NOMO-1 (cell line): ENCODE results near the gene CES4A.
"Not testable (repeated sequence)": the region's sequence is repeated elsewhere in the genome, so short reads cannot be mapped to it uniquely, and the experiment has no call there.

Experiments used
- DNase-seq, 2 experiments: peaks; one replicate each; lab custom pipeline; 2025; ENCODE audit not compliant: unreplicated experiment in 2 of 2; lab: John Stamatoyannopoulos, UW

The CES4A gene

DNA sequence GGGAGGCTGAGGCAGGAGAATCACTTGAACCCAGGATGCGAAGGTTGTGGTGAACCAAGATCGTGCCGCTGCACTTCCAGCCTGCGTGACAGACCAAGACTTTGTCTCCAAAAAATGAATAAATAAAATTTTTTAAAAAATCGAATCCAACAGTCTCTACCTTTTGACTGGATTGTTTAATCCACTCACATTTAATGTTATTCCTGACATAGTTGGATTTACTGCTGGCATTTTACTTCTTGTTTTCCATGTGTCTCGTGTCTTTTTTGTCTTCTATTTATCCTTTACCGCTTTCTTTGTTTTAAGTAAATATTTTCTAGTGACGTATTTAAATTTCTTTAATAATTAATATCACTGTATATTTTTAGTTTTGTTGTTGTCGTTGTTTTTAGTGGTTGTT is 5.4 kb upstream of the CES4A start:
- no peak for DNase-seq

DNA sequence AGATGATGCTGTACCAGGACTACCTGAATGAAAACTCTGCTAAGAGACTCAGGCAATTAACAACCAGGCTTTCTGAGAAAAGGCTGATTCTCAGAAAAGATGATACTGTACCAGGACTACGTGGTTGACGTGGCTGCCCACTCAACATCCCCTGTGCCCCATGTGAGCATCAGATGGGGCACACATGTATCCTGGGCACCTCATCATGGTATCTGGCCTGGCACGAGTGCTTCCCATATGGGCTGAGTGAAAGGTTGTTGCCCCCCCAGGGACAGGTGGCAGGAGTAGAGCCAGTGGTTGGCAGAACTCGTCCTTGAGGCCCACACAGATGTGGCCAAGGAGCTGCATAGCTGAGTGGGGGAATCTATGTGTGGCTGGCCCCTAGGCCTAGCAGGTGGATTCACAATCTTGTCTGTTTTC is 3.5 kb upstream of the CES4A start:
- DNase-seq = no peak

GRCh38 chr16:66986559-66986958 is 1.8 kb upstream of the CES4A start:
- no peak for DNase-seq

DNA sequence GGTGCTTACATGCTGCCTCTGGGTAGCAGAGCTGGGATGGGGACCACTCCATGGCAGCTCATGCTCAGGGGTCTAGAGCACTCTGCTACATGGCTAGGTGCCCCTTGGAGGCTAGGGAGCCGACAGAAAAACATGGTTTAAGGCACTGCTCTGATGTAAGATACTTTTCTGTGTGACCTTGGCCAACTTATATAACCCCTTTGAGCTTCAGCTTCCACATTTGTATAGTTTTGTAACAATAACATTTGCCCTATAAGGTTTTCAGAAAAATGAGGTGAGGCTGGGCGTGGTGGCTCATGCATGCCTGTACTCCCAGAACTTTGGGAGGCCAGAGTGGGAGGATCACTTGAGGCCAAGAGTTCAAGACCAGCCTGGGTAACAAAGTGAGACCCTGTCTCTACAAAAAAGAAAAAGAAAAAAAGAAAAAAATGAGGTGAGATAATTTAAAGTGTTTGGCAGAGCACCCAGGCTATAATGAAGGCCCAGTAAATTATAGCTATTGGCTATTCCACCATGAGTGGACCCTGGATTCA is 3.2 kb downstream of the CES4A start:
- DNase-seq = no peak

DNA sequence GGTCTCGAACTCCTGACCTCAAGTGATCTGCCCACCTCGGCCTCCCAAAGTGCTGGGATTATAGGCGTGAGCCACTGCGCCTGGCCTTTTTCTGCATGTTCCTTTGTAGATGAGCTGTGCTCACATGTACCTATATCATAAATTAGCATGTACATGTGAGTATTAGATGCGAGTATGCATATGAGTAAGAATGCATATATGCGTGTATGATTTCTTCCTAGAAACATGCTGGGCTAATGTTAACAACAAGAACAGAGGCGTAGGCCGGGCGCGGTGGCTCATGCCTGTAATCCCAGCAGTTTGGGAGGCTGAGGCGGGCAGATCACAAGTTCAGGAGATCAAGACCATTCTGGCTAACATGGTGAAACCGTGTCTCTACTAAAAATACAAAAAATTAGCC is 5.2 kb downstream of the CES4A start:
- not testable (repeated sequence) for DNase-seq

GRCh38 chr16:66996324-66996982 is 8.1 kb downstream of the CES4A start:
- DNase-seq = no peak

- DNase-seq = no peak
Measured at GRCh38 chr16:66996983-66997358, 8.6 kb downstream of the CES4A start.

DNA sequence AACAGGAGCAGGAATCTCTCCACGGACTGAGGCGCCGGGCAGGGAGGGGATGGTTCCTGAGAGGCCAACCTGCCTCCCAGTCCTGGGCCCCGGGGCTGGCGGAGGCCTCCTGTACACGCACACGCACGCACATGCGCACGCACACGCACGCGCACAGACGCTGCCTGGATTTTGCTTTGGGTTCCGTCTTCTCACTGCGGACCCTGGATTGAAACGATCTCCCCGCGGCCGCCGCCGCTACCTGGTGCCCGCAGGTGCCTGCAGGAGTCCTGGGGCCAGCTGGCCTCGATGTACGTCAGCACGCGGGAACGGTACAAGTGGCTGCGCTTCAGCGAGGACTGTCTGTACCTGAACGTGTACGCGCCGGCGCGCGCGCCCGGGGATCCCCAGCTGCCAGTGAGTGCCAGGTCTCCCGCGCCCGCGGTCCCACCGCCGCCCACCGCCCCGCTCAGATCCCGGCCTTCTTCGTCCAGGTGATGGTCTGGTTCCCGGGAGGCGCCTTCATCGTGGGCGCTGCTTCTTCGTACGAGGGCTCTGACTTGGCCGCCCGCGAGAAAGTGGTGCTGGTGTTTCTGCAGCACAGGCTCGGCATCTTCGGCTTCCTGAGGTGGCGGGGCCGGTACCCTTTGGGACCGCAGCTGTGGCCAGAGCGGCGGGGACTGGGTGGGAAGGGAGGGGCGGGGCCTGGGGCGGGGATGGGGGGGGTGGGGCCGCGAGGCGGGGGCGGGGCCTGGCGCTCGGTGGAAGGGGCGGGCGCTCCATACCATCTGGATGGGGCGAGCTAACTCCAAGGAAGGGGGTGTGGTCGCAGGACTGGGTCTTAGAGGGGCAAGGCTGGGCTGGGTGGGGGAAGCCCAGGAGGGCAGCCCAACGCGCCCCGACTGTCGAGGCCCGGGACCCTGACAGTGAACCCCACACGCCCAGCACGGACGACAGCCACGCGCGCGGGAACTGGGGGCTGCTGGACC is 12.3 kb downstream of the CES4A start:
- no peak for DNase-seq

DNA sequence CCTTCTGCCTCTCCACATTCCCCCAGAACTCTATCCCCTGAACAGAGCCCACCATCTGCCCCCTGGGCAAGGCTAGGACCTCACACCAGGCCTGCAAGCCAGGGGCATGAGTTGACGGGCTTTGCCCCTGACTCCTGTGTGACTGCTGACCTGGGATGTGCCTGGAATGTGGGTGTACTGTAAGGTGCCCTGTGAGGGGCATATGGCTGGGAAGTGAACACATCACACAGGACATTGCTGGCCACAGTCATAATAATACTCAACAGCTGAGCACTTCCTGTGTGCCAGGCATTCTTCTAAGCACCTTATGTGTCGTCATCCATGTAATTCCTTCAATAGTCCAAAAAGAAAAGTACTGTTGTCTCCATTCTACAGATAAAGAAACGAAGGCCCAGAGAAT is 13.3 kb downstream of the CES4A start:
- no peak for DNase-seq

DNA sequence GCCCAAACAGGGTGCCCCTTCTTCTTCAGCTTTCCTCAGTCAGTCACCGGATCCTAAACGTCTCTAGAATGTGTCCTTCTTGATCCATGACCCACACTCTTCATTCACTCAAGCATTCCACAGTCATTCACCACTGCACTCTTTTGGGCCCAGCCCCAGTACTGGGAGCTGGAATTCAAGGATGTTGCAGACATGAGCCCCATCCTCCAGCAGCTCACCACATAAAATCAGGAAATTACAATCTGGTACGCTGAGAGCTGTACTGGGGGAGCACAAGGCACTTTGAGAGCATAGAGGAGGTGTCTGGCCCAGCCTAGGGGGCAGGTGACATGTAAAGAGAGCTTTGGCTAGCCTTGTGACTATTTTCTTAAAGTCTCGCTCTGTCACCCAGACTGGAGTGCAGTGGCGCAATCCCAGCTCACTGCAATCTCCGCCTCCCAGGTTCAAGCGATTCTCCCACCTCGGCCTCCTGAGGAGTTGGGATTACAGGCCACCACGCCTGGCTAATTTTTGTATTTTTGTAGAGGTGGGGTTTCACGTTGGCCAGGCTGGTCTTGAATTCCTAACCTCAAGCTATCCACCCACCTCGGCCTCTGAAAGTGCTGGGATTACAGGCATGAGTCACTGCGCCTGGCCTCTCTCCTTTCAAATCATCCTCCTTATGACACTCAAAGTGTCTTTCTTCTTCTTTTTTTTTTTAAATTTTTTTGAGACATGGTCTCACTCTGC is 18.7 kb downstream of the CES4A start:
- peak; percentile 12 to 39 for DNase-seq

- DNase-seq = no peak
Measured at GRCh38 chr16:67009158-67009557, 20.8 kb downstream of the CES4A start.

DNA sequence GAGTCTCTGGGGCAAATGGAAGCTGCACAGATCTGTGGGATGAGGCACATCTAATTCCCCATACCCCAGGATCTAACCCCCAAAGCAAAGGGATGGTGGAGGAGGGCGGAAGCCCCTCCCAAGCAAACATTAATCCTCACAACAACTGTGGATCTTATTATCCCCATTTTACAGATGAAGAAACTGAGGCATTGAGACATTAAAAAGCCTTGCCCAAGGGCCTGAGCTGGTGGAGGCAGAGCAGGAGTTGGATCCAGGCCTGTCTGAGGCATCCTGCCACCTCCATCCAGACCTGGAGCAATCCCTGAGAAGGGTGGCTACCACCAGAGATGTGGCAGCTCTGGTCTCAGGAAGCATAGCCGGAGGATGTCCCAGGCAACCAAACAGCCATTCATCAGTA is 22.9 kb downstream of the CES4A start:
- DNase-seq = no peak

- DNase-seq = no peak
Measured at GRCh38 chr16:67013233-67013822, 24.9 kb downstream of the CES4A start.

DNA sequence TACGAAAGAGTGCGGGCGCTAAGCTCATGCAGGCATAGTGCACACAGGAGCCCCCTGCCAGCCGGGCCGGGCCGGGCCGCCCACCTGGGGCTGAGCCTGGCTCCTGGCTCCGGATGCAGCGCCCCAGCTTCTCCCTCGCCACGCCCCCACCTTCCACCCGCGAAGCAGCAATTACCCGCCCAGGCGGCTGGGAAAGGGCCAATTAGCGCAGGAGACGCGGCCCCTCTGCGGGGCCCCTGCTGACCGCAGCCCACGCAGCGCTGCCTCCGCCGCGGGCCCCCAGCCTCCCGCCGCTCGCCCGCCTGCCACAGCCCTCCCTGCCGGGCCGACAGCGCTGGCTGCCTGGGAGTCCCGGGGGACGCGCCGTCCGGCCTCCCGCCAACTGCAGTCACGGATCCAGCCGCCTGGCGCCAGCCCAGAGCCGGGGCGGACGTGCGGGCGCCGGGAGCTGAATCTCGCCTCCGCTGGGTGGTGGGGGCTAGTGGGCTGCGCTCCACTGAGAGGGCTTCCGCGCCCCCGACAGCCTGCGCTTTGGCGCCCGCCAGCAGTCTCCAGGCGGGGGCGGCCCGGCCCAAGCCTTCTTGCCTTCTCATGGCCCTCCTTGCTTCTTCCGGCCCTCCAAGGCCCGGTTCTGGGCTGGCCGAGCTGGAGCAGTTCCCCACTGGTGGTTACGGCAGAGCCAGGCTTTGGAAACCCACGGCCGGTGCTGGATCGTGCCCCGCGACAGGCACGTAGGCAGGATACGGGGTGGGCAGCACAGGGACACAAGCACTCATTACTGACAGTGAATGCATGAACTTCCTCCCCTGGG is 25.6 kb downstream of the CES4A start:
- peak; percentile 32 to 79 for DNase-seq

DNA sequence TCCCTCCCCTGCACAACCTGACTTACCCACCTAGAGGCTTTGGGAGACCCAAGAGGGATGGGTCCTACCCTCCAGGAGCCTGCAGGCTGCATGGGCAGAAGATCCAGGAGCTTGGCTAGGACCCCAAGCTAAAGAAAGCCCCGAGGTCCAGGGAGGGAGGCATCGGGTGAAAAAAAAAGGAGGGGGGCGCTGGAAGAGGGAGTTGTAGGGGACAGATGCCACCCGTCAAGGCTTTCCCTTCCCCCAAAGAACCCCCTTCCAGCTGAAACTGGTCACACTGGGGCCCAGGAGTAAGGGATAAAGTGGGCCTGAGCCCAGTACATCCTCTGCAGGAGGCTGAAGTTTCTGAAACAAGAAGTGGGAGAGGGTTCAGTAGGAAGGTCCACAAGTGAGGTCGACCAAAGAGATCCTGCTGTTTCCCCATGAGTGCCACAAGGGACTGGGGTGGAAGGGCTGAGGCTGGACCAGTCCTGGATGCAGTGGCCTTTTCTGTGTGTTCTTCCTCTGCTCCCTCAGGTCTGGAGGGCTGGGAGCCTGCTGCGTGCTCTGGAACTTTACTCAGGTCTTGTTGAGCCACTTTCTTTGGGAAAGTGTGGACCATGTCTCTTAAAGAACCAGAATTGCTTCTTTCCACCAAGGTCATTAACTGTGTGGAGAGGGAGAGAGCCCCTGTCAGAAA is 26.4 kb downstream of the CES4A start:
- no peak for DNase-seq

DNA sequence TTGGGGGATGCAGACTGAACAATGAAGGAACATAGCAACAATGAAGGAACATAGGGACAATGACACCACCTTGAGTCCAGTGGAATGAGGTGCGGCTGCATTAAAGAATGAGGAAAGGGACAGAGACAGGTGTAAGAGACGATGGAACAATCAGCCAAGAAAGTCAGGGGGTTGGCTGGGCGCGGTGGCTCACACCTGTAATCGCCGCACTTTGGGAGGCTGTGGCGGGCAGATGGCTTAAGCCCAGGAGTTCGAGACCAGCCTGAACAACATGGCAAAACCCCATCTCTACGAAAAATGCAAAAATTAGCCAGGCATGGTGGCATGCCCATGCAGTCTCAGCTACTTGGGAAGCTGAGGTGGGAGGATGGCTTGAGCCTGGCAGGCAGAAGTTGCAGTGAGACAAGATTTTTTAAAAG is 26.9 kb downstream of the CES4A start:
- DNase-seq = no peak

GRCh38 chr16:67016143-67016542 is 27.8 kb downstream of the CES4A start:
- DNase-seq = no peak

DNA sequence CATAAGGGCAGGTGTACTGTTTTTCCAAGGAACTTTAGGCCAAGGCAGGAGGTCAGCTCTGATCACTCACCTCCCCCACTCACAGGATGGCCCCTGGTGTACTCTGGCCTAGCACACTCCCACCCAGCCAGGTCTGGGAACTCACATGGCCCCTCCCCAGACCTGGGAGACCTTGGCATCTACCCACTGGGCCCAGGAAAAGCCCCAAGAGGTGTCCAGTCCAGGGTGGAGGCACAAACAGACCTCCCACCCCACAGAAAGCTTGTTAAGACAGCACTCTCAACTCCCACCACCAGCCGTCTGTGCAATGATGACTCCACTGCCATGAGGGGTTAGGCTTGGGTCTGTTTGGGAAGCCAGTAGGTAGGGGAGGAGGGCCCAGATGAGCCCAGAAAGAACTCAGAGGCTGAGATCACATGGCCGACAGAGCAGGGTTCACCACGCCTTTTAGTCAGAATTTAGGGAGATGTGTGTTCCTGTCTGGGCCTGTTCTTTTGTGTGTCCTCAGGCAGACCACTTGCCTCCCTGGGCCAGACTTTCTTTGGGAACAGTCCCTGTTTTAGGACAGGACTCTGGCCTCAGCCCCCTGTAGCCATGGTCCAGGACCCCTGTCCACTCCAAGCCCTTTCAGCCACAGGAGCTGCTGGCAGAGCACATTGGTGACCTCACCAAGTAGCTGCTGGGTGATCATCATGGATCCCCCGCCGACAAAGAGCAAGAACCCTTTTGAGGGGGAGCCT is 28.5 kb downstream of the CES4A start:
- DNase-seq = no peak

- no peak for DNase-seq
Measured at GRCh38 chr16:67017421-67017750, 29.0 kb downstream of the CES4A start.
